ENCODE results near the gene KRTAP5-1.

KRTAP5-1 gene

GRCh38 chr11:1570896-1571759 is 14.0 kb downstream of the KRTAP5-1 start:
- peak; percentile 33 for DNase-seq

GRCh38 chr11:1570531-1570895 is 14.6 kb downstream of the KRTAP5-1 start:
- no peak for DNase-seq

GRCh38 chr11:1570001-1570453 is 15.1 kb downstream of the KRTAP5-1 start:
- no peak for DNase-seq

- no peak for DNase-seq
These were observed 15.8 kb downstream of the KRTAP5-1 start for GRCh38 chr11:1569251-1569780.

- DNase-seq: no peak
These were observed 16.6 kb downstream of the KRTAP5-1 start for GRCh38 chr11:1568441-1568911.

GRCh38 chr11:1567721-1568100 is 17.4 kb downstream of the KRTAP5-1 start:
- DNase-seq: no peak

- no peak for DNase-seq
These were observed 17.9 kb downstream of the KRTAP5-1 start for GRCh38 chr11:1567052-1567720.

- DNase-seq: no peak
These were observed 18.6 kb downstream of the KRTAP5-1 start for GRCh38 chr11:1566381-1567051.

- no peak for DNase-seq
These were observed 19.2 kb downstream of the KRTAP5-1 start for GRCh38 chr11:1565904-1566247.

- DNase-seq: no peak
These were observed 19.7 kb downstream of the KRTAP5-1 start for GRCh38 chr11:1565173-1565903.

GRCh38 chr11:1564535-1565172 is 20.4 kb downstream of the KRTAP5-1 start:
- DNase-seq: peak; percentile 93

GRCh38 chr11:1563697-1564534 is 21.2 kb downstream of the KRTAP5-1 start:
- DNase-seq: no peak

- DNase-seq: no peak
These were observed 21.9 kb downstream of the KRTAP5-1 start for GRCh38 chr11:1563149-1563638.

- no peak for DNase-seq
These were observed 22.5 kb downstream of the KRTAP5-1 start for GRCh38 chr11:1562469-1563148.

GRCh38 chr11:1561955-1562354 is 23.1 kb downstream of the KRTAP5-1 start:
- DNase-seq: no peak

GRCh38 chr11:1561266-1561665 is 23.8 kb downstream of the KRTAP5-1 start:
- DNase-seq: no peak

- DNase-seq: no peak
These were observed 24.3 kb downstream of the KRTAP5-1 start for GRCh38 chr11:1560649-1561251.

GRCh38 chr11:1560002-1560648 is 25.0 kb downstream of the KRTAP5-1 start:
- no peak for DNase-seq
